HFFc6 (cell line): ENCODE results near the gene SLC25A45. TPM values are rescaled to one million over a fixed set of nuclear protein-coding genes. Genes with fewer than 3 reads are reported as not detected.
"Not testable (repeated sequence)": the region's sequence is repeated elsewhere in the genome, so short reads cannot be mapped to it uniquely, and the experiment has no call there.

ENCODE experiments used
- DNase-seq: peaks from one replicate; pipeline ENCODE4 v3.0.0-alpha.2; 2018
- H3K27ac Mint-ChIP-seq: 2 replicates; pipeline ENCODE4 v1.8.0; 2020; ENCODE audit warnings: mild to moderate bottlenecking, mixed read lengths
- H3K27me3 Mint-ChIP-seq: 2 replicates; pipeline ENCODE4 v1.8.0; 2021; ENCODE audit warnings: mild to moderate bottlenecking, moderate library complexity, mixed read lengths; ENCODE audit not compliant: insufficient read depth
- H3K36me3 Mint-ChIP-seq: 2 replicates; pipeline ENCODE4 v1.8.0; 2021; ENCODE audit warnings: low read depth, mixed read lengths
- H3K4me1 Mint-ChIP-seq: 2 replicates; pipeline ENCODE4 v1.8.0; 2020; ENCODE audit warnings: low read depth, mixed read lengths
- H3K4me3 Mint-ChIP-seq: 2 replicates; pipeline ENCODE4 v1.8.0; 2020; ENCODE audit warnings: mild to moderate bottlenecking, moderate library complexity, mixed read lengths
- H3K9me3 Mint-ChIP-seq: 2 replicates; pipeline ENCODE4 v1.8.0; 2020; ENCODE audit warnings: mild to moderate bottlenecking, mixed read lengths
- total RNA-seq, 6 experiments: library from RNA; stranded (reverse); fragmentation: NEBNext Ultra II Directional; extraction: Animal tissue kit (Norgen Biotek cat#: 25700); gene quantifications; 2 replicates in 1 of 6; 3 replicates in 5 of 6; pipeline ENCODE4 v1.2.3, GENCODE V29; 2021
- TF ChIP-seq, protein P1 (sequence below): fragments of 200-600 bp; sonication (generic); IDR thresholded peaks from 2 replicates; pipeline ENCODE4 v1.5.0; 2021; ENCODE audit warnings: antibody characterized with exemption, mild to moderate bottlenecking

Gene SLC25A45
- total RNA-seq, 6 experiments from 2014 or later: 4.9 to 8.9 (median 5.8) TPM

DNA sequence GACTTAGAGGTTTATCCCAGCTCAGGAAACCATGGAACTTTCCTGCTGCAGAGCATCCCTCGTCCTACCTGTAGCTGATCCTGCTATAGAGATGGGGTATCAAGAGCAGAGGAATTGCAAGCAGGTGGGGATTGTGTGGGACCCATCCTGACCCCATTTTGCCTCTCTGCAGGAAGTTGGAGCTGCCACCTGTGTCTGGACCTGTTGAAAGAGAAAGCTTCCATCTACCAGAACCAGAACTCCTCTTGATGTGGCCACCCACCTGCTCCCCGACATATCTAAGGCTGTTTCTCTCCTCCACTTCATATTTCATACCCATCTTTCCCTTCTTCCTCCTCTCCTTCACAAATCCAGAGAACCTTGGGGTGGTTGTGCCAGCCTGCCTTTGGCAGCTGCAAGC is 30.9 kb downstream of the SLC25A45 start:
- H3K4me1 Mint-ChIP-seq: peaks cover 26% of the 10 kb centered on the region
- TF ChIP-seq, protein P1, sequence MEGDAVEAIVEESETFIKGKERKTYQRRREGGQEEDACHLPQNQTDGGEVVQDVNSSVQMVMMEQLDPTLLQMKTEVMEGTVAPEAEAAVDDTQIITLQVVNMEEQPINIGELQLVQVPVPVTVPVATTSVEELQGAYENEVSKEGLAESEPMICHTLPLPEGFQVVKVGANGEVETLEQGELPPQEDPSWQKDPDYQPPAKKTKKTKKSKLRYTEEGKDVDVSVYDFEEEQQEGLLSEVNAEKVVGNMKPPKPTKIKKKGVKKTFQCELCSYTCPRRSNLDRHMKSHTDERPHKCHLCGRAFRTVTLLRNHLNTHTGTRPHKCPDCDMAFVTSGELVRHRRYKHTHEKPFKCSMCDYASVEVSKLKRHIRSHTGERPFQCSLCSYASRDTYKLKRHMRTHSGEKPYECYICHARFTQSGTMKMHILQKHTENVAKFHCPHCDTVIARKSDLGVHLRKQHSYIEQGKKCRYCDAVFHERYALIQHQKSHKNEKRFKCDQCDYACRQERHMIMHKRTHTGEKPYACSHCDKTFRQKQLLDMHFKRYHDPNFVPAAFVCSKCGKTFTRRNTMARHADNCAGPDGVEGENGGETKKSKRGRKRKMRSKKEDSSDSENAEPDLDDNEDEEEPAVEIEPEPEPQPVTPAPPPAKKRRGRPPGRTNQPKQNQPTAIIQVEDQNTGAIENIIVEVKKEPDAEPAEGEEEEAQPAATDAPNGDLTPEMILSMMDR: no peak
- H3K27me3 Mint-ChIP-seq: peaks cover 1% of the 10 kb centered on the region
- H3K27ac Mint-ChIP-seq: no peak overlapping the region
- H3K36me3 Mint-ChIP-seq: peaks cover 8% of the 10 kb centered on the region
- H3K4me3 Mint-ChIP-seq: no peak overlapping the region
- no peak for DNase-seq
- H3K9me3 Mint-ChIP-seq: no peaks in the 10 kb centered on the region

DNA sequence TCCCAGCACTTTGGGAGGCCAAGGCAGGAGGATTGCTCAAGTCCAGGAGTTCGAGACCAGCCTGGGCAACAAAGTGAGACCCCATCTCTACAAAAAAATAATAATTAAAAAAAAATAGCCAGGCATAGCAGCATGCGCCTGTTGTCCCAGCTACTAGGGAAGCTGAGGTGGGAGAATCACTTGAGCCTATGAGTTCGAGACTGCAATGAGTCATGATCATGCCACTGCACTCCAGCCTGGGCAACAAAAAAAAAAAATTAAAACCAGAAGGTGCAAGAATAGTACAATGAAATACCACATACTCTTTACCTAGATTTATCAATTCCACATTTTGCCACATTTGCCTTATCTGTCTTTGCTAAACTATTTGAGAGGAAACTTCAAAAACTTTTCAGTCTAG is 40.6 kb downstream of the SLC25A45 start:
- Mint-ChIP-seq H3K27ac (no peak overlapping the region; the same call in 1 of the 2 replicates), H3K4me1 (peaks cover 22% of the 10 kb centered on the region), H3K9me3 (no peaks in the 10 kb centered on the region), H3K27me3 (peaks cover 1% of the 10 kb centered on the region), H3K36me3 (peaks cover 21% of the 10 kb centered on the region), H3K4me3 (no peak overlapping the region)
- TF ChIP-seq, protein P1: no peak
- no peak for DNase-seq

DNA sequence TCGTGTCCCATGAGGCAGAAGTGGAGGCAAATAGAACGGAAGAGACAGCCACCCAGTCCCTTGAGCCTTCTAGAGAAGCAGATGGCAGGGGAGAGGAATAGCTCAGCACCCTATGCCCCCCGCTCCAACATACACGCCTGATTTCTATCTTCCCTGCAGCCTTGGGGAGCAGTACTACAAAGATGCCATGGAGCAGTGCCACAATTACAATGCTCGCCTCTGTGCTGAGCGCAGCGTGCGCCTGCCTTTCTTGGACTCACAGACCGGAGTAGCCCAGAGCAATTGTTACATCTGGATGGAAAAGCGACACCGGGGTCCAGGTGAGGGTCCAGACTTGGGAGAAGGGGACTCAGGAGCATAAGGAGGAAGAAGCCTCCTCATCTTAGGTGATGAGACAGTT is 42.2 kb downstream of the SLC25A45 start:
- Mint-ChIP-seq H3K9me3 (no peaks in the 10 kb centered on the region), H3K27ac (peak overlapping the region; percentile 19), H3K4me3 (no peak overlapping the region), H3K27me3 (peaks cover 1% of the 10 kb centered on the region), H3K36me3 (peaks cover 17% of the 10 kb centered on the region), H3K4me1 (peaks cover 27% of the 10 kb centered on the region)
- no peak for DNase-seq
- TF ChIP-seq, protein P1: no peak

DNA sequence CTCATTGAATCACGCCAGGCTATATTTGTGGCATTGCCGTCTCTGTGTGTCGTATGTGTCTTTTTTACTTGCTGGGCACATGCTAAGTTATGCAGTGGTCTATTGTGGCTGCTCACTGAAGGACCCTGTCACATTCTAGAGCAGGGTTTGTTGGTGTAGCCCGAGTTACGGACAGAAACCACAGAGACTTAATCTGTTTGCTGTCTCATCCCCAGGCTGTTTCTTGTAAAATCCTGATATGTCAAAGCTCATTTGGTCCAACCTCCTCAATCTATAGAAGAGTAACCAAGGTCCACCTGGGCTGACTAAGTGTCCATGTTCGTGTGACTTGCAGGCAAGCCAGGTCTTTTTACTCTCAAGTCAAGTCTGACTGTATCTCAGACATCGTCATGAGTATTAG is 43.8 kb downstream of the SLC25A45 start:
- H3K27ac Mint-ChIP-seq: no peak overlapping the region; the same call in 1 of the 2 replicates
- no peak overlapping the region for H3K4me3 Mint-ChIP-seq
- H3K36me3 Mint-ChIP-seq: peaks cover 19% of the 10 kb centered on the region
- peaks cover 32% of the 10 kb centered on the region for H3K4me1 Mint-ChIP-seq
- H3K9me3 Mint-ChIP-seq: no peaks in the 10 kb centered on the region
- TF ChIP-seq, protein P1: no peak
- peaks cover 1% of the 10 kb centered on the region for H3K27me3 Mint-ChIP-seq
- no peak for DNase-seq

DNA sequence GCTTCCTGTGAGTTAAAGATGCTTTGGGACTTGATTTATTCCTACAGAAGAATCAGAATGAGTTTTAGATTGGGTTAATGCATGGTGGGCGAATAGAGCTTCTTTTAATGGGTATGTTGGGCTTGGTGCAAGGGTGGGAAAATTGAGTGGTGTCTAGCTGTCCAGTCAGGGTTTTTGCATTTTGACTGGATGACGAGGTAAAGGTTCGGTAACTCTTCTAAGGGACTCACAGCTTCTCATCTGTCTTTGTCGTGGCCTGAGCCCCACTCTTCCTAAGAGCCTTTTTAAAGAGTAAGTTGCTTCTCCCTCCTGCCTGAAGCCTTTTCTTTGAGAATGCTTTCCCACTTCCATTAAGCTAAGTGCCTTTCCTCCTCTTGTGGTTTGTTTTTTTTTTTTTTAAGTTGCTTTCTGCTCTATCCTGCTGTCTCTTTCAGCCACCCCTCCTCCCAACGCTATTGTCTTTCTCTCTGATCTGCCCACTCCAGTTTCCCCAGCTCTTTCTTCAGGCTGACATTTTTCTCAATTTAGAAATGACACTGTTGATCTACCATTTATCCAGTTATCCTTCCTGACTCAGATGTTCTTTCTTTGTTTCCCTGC is 47.6 kb downstream of the SLC25A45 start:
- H3K36me3 Mint-ChIP-seq: peaks cover 13% of the 10 kb centered on the region
- peak overlapping the region; percentile 75 for H3K27ac Mint-ChIP-seq
- TF ChIP-seq, protein P1: no peak
- no peaks in the 10 kb centered on the region for H3K9me3 Mint-ChIP-seq
- H3K27me3 Mint-ChIP-seq: peaks cover 3% of the 10 kb centered on the region; the same call in 1 of the 2 replicates
- H3K4me1 Mint-ChIP-seq: peaks cover 33% of the 10 kb centered on the region
- peak overlapping the region; percentile 90 for H3K4me3 Mint-ChIP-seq
- DNase-seq: no peak

DNA sequence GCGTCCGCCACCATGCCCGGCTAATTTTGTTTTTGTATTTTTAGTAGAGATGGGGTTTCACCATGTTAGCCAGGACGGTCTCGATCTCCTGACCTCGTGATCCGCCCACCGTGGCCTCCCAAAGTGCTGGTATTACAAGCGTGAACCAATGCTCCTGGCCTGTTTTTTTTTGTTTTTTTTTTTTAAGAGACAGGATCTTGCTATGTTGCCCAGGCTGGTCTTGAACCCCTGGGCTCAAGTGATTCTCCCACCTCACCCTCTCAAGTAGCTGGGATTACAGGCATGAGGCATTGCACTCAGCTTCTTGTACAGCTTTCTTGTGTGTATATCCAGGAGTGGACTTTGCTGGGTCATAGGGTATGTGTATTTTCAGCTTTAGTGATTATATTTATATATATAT is 49.9 kb downstream of the SLC25A45 start:
- not testable (repeated sequence) for H3K27ac Mint-ChIP-seq, H3K4me3 Mint-ChIP-seq, H3K9me3 Mint-ChIP-seq, H3K36me3 Mint-ChIP-seq, H3K27me3 Mint-ChIP-seq, DNase-seq
- peaks cover 23% of the 10 kb centered on the region for H3K4me1 Mint-ChIP-seq
